ENCODE results near the gene RAX. TPM values are rescaled to one million over a fixed set of nuclear protein-coding genes. Genes with fewer than 3 reads are reported as not detected.

Gene RAX
- total and polyA plus RNA-seq, 2 experiments from 2014 or later = not detected

DNA sequence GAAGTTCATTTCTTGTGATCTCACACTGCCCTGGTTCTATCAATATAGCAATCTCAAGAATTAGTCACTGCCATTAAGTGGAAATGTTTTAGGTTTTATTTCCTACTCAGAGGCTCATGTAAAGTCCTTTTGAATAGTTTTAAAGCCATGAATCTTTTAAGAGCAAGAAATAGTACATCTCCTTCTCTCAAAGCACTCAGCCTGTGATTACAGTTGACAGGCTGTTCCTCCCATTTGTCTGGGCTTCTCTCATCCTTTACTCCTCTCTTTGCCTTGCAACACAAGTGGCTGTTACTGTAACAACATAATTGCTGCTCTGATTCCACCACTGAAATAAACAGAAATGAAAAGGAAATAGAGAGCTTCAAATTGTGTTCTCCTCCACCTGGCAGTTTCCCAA, 34.9 kb downstream of the RAX start:
- Histone ChIP-seq H3K27me3 (replicated peaks; ENCODE audit: insufficient read depth) (no peaks in the 10 kb centered on the region; the same call in 1 of the 2 replicates), H3K27ac (no peak overlapping the region), H3K4me1 (ENCODE audit: insufficient read depth) (peaks cover 4% of the 10 kb centered on the region; the same call in 1 of the 2 replicates), H3K9me2 (ENCODE audit: insufficient read depth) (no peaks in the 10 kb centered on the region), H3K9me3 (ENCODE audit: low read depth) (no peaks in the 10 kb centered on the region), H2AFZ (no peak overlapping the region), H3K4me2 (ENCODE audit: unreplicated experiment) (no peak overlapping the region), H3K9ac (no peak overlapping the region), H3K36me3 (ENCODE audit: low read depth) (no peaks in the 10 kb centered on the region), H3K79me2 (ENCODE audit: insufficient read depth) (no peaks in the 10 kb centered on the region), H4K20me1 (ENCODE audit: insufficient read depth) (no peaks in the 10 kb centered on the region), H3F3A (ENCODE audit: insufficient read depth) (peaks cover 12% of the 10 kb centered on the region; the same call in 1 of the 2 replicates), H3K4me3 (no peak overlapping the region)
- DNase-seq = peak; percentile 36
- in situ Hi-C loops (cut with MboI) = loop anchor here (25.0 kb wide), 1 partner anchor 574 kb away; no protein-coding TSS in a partner anchor
- TF ChIP-seq EZH2 (IDR thresholded peaks at IDR 0.05; ENCODE audit: insufficient read depth, poor library complexity, severe bottlenecking) (no peak), EZH2phosphoT487 (IDR thresholded peaks at IDR 0.05; ENCODE audit: insufficient read depth, low read depth) (no peak)

- DNase-seq = peak; percentile 81
- H3K27ac ChIP-seq = no peak overlapping the region; the same call in 1 of the 2 replicates
Observed at GRCh38 chr18:59233017-59233410, 40.2 kb downstream of the RAX start.

GRCh38 chr18:59232309-59233016, 40.8 kb downstream of the RAX start:
- Histone ChIP-seq H3K4me1 (ENCODE audit: insufficient read depth) (peaks cover 30% of the 10 kb centered on the region), H3K27me3 (replicated peaks; ENCODE audit: insufficient read depth) (no peaks in the 10 kb centered on the region; the same call in 1 of the 2 replicates), H3K4me2 (ENCODE audit: unreplicated experiment) (peak overlapping the region; percentile 20), H3K4me3 (no peak overlapping the region), H3K27ac (no peak overlapping the region; the same call in 1 of the 2 replicates), H3K36me3 (ENCODE audit: low read depth) (no peaks in the 10 kb centered on the region), H3K9me2 (ENCODE audit: insufficient read depth) (no peaks in the 10 kb centered on the region), H4K20me1 (ENCODE audit: insufficient read depth) (no peaks in the 10 kb centered on the region), H3K9me3 (ENCODE audit: low read depth) (no peaks in the 10 kb centered on the region), H3K9ac (no peak overlapping the region), H3F3A (ENCODE audit: insufficient read depth) (peaks cover 16% of the 10 kb centered on the region), H3K79me2 (ENCODE audit: insufficient read depth) (no peaks in the 10 kb centered on the region), H2AFZ (no peak overlapping the region)
- 75 to 87% methylated on average over 4 to 5 of the region's 5 CpGs for WGBS, 2 experiments (ENCODE audit: low coverage in 1 of 2, low lambda C conversion rate in 2 of 2, missing lambda C conversion rate in 2 of 2)
- no peak for TF ChIP-seq EZH2phosphoT487 (IDR thresholded peaks at IDR 0.05; ENCODE audit: insufficient read depth, low read depth)
- TF ChIP-seq EZH2 (IDR thresholded peaks at IDR 0.05; ENCODE audit: insufficient read depth, poor library complexity, severe bottlenecking) = no peak
- no peak for DNase-seq
- in situ Hi-C loops (cut with MboI) = loop anchor here (25.0 kb wide), 1 partner anchor 580 kb away; no protein-coding TSS in a partner anchor

More at GRCh38 chr18:59233017-59233410, 40.2 kb downstream of the RAX start:
- no peak overlapping the region for H3K9ac ChIP-seq
- H3K79me2 ChIP-seq (ENCODE audit: insufficient read depth) = no peaks in the 10 kb centered on the region
- WGBS, 2 experiments (ENCODE audit: low coverage in 1 of 2, low lambda C conversion rate in 2 of 2, missing lambda C conversion rate in 2 of 2) = 15 to 24% methylated on average over 6 of the region's 6 CpGs
- H3K4me1 ChIP-seq (ENCODE audit: insufficient read depth) = peaks cover 24% of the 10 kb centered on the region
- TF ChIP-seq EZH2 (IDR thresholded peaks at IDR 0.05; ENCODE audit: insufficient read depth, poor library complexity, severe bottlenecking) = no peak
- TF ChIP-seq EZH2phosphoT487 (IDR thresholded peaks at IDR 0.05; ENCODE audit: insufficient read depth, low read depth) = no peak
- H3K9me2 ChIP-seq (ENCODE audit: insufficient read depth) = no peaks in the 10 kb centered on the region
- in situ Hi-C loops (cut with MboI) = loop anchor here (25.0 kb wide), 1 partner anchor 579 kb away; no protein-coding TSS in a partner anchor
- peak overlapping the region; percentile 20 for H3K4me2 ChIP-seq (ENCODE audit: unreplicated experiment)
- no peaks in the 10 kb centered on the region for H3K9me3 ChIP-seq (ENCODE audit: low read depth)
- no peak overlapping the region for H2AFZ ChIP-seq
- no peak overlapping the region for H3K4me3 ChIP-seq
- no peaks in the 10 kb centered on the region for H4K20me1 ChIP-seq (ENCODE audit: insufficient read depth)
- H3K36me3 ChIP-seq (ENCODE audit: low read depth) = no peaks in the 10 kb centered on the region
- no peaks in the 10 kb centered on the region; the same call in 1 of the 2 replicates for H3K27me3 ChIP-seq (replicated peaks; ENCODE audit: insufficient read depth)
- peaks cover 14% of the 10 kb centered on the region for H3F3A ChIP-seq (ENCODE audit: insufficient read depth)

DNA sequence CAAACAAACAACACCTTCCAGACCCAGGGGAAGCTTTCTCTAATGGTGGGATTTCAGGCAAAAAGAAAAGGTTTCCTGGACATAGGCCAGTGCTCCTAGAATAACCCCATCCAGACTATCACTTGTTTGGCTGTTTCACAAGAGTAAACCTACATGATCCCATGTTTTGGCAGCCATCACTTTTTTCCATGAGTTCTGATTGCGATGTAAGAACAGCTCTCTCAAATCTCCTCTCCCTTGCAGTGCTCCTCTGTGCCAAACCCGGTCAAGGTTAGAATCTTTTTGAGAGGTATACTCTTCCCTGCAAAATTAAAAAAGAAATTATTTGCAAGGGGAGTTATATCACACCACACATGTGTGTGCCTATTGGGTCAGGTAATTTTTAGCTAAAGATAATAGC, 41.4 kb downstream of the RAX start:
- H3K79me2 ChIP-seq (ENCODE audit: insufficient read depth) = no peaks in the 10 kb centered on the region
- H3F3A ChIP-seq (ENCODE audit: insufficient read depth) = peaks cover 16% of the 10 kb centered on the region

More for the DNA sequence above, 41.4 kb downstream of the RAX start:
- Histone ChIP-seq H4K20me1 (ENCODE audit: insufficient read depth) (no peaks in the 10 kb centered on the region), H3K27me3 (replicated peaks; ENCODE audit: insufficient read depth) (no peaks in the 10 kb centered on the region; the same call in 1 of the 2 replicates), H3K9me2 (ENCODE audit: insufficient read depth) (no peaks in the 10 kb centered on the region), H3K9me3 (ENCODE audit: low read depth) (no peaks in the 10 kb centered on the region), H3K4me3 (no peak overlapping the region), H3K36me3 (ENCODE audit: low read depth) (no peaks in the 10 kb centered on the region), H3K9ac (no peak overlapping the region), H3K4me2 (ENCODE audit: unreplicated experiment) (no peak overlapping the region), H2AFZ (no peak overlapping the region), H3K27ac (no peak overlapping the region), H3K4me1 (ENCODE audit: insufficient read depth) (peaks cover 30% of the 10 kb centered on the region)
- TF ChIP-seq EZH2 (IDR thresholded peaks at IDR 0.05; ENCODE audit: insufficient read depth, poor library complexity, severe bottlenecking) (no peak), EZH2phosphoT487 (IDR thresholded peaks at IDR 0.05; ENCODE audit: insufficient read depth, low read depth) (no peak)
- DNase-seq = no peak
- in situ Hi-C loops (cut with MboI) = loop anchor here (25.0 kb wide), 1 partner anchor 580 kb away; no protein-coding TSS in a partner anchor
- WGBS, 2 experiments (ENCODE audit: low coverage in 1 of 2, low lambda C conversion rate in 2 of 2, missing lambda C conversion rate in 2 of 2) = 78 to 79% methylated on average over 2 of the region's 2 CpGs

Data from GM23248 (cell line).